NT2/D1 (cell line): ENCODE measurements around the gene L3MBTL4.

Source experiments
- SUZ12 ChIP-seq: IDR thresholded peaks from 2 replicates; pipeline ENCODE4 v1.6.1; 2011; ENCODE audit not compliant: insufficient read length, insufficient read depth; ENCODE audit errors: extremely low read depth
- YY1 ChIP-seq: IDR thresholded peaks from 2 replicates; pipeline ENCODE4 v1.6.1; 2011; ENCODE audit not compliant: insufficient read length, insufficient read depth
- ZNF274 ChIP-seq: IDR thresholded peaks from 2 replicates; pipeline ENCODE4 v1.6.1; 2011; ENCODE audit warnings: mild to moderate bottlenecking, low read depth, low read length

GRCh38 chr18:5966514-5966913 is 448.2 kb downstream of the L3MBTL4 start:
- no peak for TF ChIP-seq YY1
- no peak for TF ChIP-seq SUZ12
- no peak for TF ChIP-seq ZNF274
